Islet precursor cell (in vitro differentiated cells): Measurements from ENCODE around the gene IRF2BPL.

Experiments used
- DNase-seq: peaks from one replicate; pipeline ENCODE4 v3.0.0-alpha.2; 2018

Gene IRF2BPL

GRCh38 chr14:77053046-77053841, 24.7 kb upstream of the IRF2BPL start:
- DNase-seq: peak; percentile 93

- no peak for DNase-seq
Observed at GRCh38 chr14:77052281-77053044, 24.0 kb upstream of the IRF2BPL start.

GRCh38 chr14:77051116-77051515, 22.6 kb upstream of the IRF2BPL start:
- DNase-seq: no peak

GRCh38 chr14:77046721-77047120, 18.2 kb upstream of the IRF2BPL start:
- DNase-seq: peak; percentile 12

- DNase-seq: no peak
Observed at GRCh38 chr14:77045238-77046162, 17.0 kb upstream of the IRF2BPL start.

GRCh38 chr14:77044783-77045237, 16.3 kb upstream of the IRF2BPL start:
- DNase-seq: no peak

- DNase-seq: no peak
Observed at GRCh38 chr14:77043984-77044485, 15.5 kb upstream of the IRF2BPL start.

- peak; percentile 80 for DNase-seq
Observed at GRCh38 chr14:77043177-77043983, 14.9 kb upstream of the IRF2BPL start.

- DNase-seq: peak; percentile 65
Observed at GRCh38 chr14:77041881-77042545, 13.5 kb upstream of the IRF2BPL start.

- DNase-seq: peak; percentile 59
Observed at GRCh38 chr14:77040741-77041653, 12.5 kb upstream of the IRF2BPL start.

- DNase-seq: peak; percentile 84
Observed at GRCh38 chr14:77040059-77040740, 11.7 kb upstream of the IRF2BPL start.

- no peak for DNase-seq
Observed at GRCh38 chr14:77039285-77040058, 11.0 kb upstream of the IRF2BPL start.

- DNase-seq: peak; percentile 67
Observed at GRCh38 chr14:77037938-77038568, 9.5 kb upstream of the IRF2BPL start.

GRCh38 chr14:77037215-77037937, 8.9 kb upstream of the IRF2BPL start:
- no peak for DNase-seq

- no peak for DNase-seq
Observed at GRCh38 chr14:77036484-77037214, 8.1 kb upstream of the IRF2BPL start.

GRCh38 chr14:77035267-77035666, 6.8 kb upstream of the IRF2BPL start:
- no peak for DNase-seq
